K562 (cell line): ENCODE data around the gene LRRC75A. TPM values are rescaled to one million over a fixed set of nuclear protein-coding genes. Genes with fewer than 3 reads are reported as not detected.

Experiments used
- ATAC-seq: fragments of 200-7000 bp; cut with Tn5 transposase; 3 replicates; pipeline ENCODE4 v1.9.1; 2020; ENCODE audit warnings: moderate library complexity
- BruUV-seq: library from RNA; stranded (reverse); fragments of 400-500 nt; replicated peaks from 2 replicates; lab custom pipeline; 2021; lab: Mats Ljungman, UMichigan
- CTCF ChIA-PET: fragments of 300-600 bp; formaldehyde crosslinking; extraction: SDS; loops from one replicate; lab custom pipeline; 2021; ENCODE audit warnings: low intra/inter-chr PET ratio; lab: Yijun Ruan, JAX
- POLR2A ChIA-PET: fragments of 300-600, 350-650 bp; sonication (Branson Sonifier 250); formaldehyde crosslinking; extraction: SDS; loops from one replicate; lab custom pipeline; 2021; ENCODE audit warnings: antibody characterized with exemption, inconsistent platforms; lab: Yijun Ruan, JAX
- DNase-seq, 4 experiments: peaks; one replicate each; pipeline versions ENCODE4 v3.0.0 to v3.0.0-alpha.2; 2011 to 2018; ENCODE audit warnings: low spot score in 3 of 4, mixed read lengths in 3 of 4; ENCODE audit errors: extremely low read depth in 1 of 4
- FAIRE-seq: peaks from 2 replicates; lab custom pipeline; 2011; peaks lifted over from hg19 to GRCh38; lab: Jason Lieb, UNC
- H2AFZ ChIP-seq: 2 replicates; pipeline ENCODE4 v1.6.0; 2011; ENCODE audit warnings: low read depth, low read length, control low read depth, inconsistent platforms
- H3K27ac ChIP-seq: fragments of 200-600 bp; 3 replicates; pipeline ENCODE4 v1.8.0; 2011; ENCODE audit warnings: low read depth, mild to moderate bottlenecking, control low read depth, inconsistent platforms, low read length, moderate library complexity, mixed read lengths; ENCODE audit errors: extremely low read depth
- H3K27me3 ChIP-seq, 2 experiments: fragments of 300-600 bp in 1 of 2; 2 replicates in 1 of 2; 3 replicates in 1 of 2; pipeline versions ENCODE4 v1.6.0 to v1.8.0; 2011; ENCODE audit warnings: inconsistent platforms in 2 of 2, low read length in 2 of 2, mild to moderate bottlenecking in 1 of 2, mixed read lengths in 1 of 2, moderate library complexity in 1 of 2; ENCODE audit not compliant: control insufficient read depth in 2 of 2, insufficient read depth in 2 of 2
- H3K36me3 ChIP-seq: fragments of 300-600 bp; 3 replicates; pipeline ENCODE4 v1.8.0; 2011; ENCODE audit warnings: mild to moderate bottlenecking, low read length, inconsistent platforms; ENCODE audit not compliant: control insufficient read depth, insufficient read depth
- H3K4me1 ChIP-seq, 2 experiments: fragments of 200-600 bp in 1 of 2; replicated peaks in 1 of 2; 2 replicates in 1 of 2; 3 replicates in 1 of 2; pipeline versions ENCODE4 v1.5.1 to v1.8.0; 2011; ENCODE audit warnings: inconsistent platforms in 2 of 2, low read length in 2 of 2, mild to moderate bottlenecking in 1 of 2, mixed read lengths in 1 of 2, moderate library complexity in 1 of 2; ENCODE audit not compliant: control insufficient read depth in 2 of 2, insufficient read depth in 2 of 2
- H3K4me2 ChIP-seq: 2 replicates; pipeline ENCODE4 v1.6.1; 2011; ENCODE audit warnings: low read length, control low read depth, inconsistent platforms, mixed read lengths; ENCODE audit not compliant: insufficient read depth
- H3K4me3 ChIP-seq: fragments of 200-600 bp; sonication (generic), shearing (Covaris generic); 2 replicates; pipeline ENCODE4 v1.5.1; 2016; ENCODE audit warnings: control low read depth, inconsistent platforms
- H3K79me2 ChIP-seq: fragments of 200-600 bp; 3 replicates; pipeline ENCODE4 v1.8.0; 2011; ENCODE audit warnings: low read length, inconsistent platforms; ENCODE audit not compliant: control insufficient read depth, insufficient read depth
- H3K9ac ChIP-seq, 2 experiments: 2 replicates each; pipeline versions ENCODE4 v1.6.0 to v1.6.1; 2011; ENCODE audit warnings: low read depth in 2 of 2, low read length in 2 of 2, control low read depth in 1 of 2, inconsistent platforms in 1 of 2, mild to moderate bottlenecking in 1 of 2, mixed read lengths in 1 of 2; ENCODE audit not compliant: insufficient read depth in 1 of 2
- H3K9me1 ChIP-seq: one replicate; pipeline ENCODE4 v1.6.0; 2011; ENCODE audit warnings: inconsistent platforms, mild to moderate bottlenecking, low read length, moderate library complexity; ENCODE audit not compliant: control insufficient read depth, insufficient read depth
- H3K9me3 ChIP-seq: replicated peaks from 2 replicates; pipeline ENCODE4 v1.5.1; 2011; ENCODE audit warnings: low read depth, low read length, inconsistent platforms; ENCODE audit not compliant: control insufficient read depth, insufficient read depth
- H4K20me1 ChIP-seq: replicated peaks from 2 replicates; pipeline ENCODE4 v1.6.1; 2011; ENCODE audit warnings: low read length, inconsistent platforms, mixed read lengths; ENCODE audit not compliant: control insufficient read depth, insufficient read depth
- CXXC5 ChIP-seq: fragments of 250-450 bp; sonication (Bioruptor Pico); IDR thresholded peaks from 2 replicates; pipeline ENCODE4 v1.8.0; 2022; ENCODE audit warnings: inconsistent platforms, mild to moderate bottlenecking, moderate library complexity
- ESRRA ChIP-seq: fragments of 450-650 bp; IDR thresholded peaks from 2 replicates; pipeline ENCODE4 v1.6.1; 2014; ENCODE audit warnings: low read depth, mild to moderate bottlenecking, moderate library complexity, borderline replicate concordance
- HCFC1 ChIP-seq: IDR thresholded peaks from 2 replicates; pipeline ENCODE4 v1.6.1; 2012; ENCODE audit warnings: low read depth, low read length, improper control_type of control experiment
- JUNB ChIP-seq: fragments of 450-650 bp; formaldehyde crosslinking; conservative IDR thresholded peaks from 2 replicates; pipeline ENCODE4 v1.4.0; 2020; ENCODE audit warnings: mild to moderate bottlenecking
- MAFF ChIP-seq: IDR thresholded peaks from 2 replicates; pipeline ENCODE4 v1.6.1; 2012; ENCODE audit warnings: low read length, improper control_type of control experiment
- PTRF ChIP-seq: fragments of 450-650 bp; IDR thresholded peaks from 2 replicates; pipeline ENCODE4 v1.6.1; 2016; ENCODE audit warnings: mild to moderate bottlenecking, missing genetic modification characterization, missing compliant biosample characterization
- RBM34 ChIP-seq: fragments of 200-400 bp; formaldehyde crosslinking; IDR thresholded peaks from 2 replicates; pipeline ENCODE4 v1.6.1; 2018; ENCODE audit warnings: low read length, borderline replicate concordance; ENCODE audit not compliant: insufficient read depth
- TCF3 ChIP-seq: sonication (generic); formaldehyde crosslinking; IDR thresholded peaks from 2 replicates; pipeline ENCODE4 v1.4.0; 2020; ENCODE audit warnings: mild to moderate bottlenecking, missing genetic modification reagents
- ZFX ChIP-seq: sonication (generic); formaldehyde crosslinking; IDR thresholded peaks from 2 replicates; pipeline ENCODE4 v1.8.0; 2022; ENCODE audit warnings: mild to moderate bottlenecking, missing genetic modification reagents, moderate library complexity
- ZNF124 ChIP-seq: sonication (generic); formaldehyde crosslinking; IDR thresholded peaks from 2 replicates; pipeline ENCODE4 v1.8.1; 2022; ENCODE audit warnings: missing genetic modification reagents
- WGBS: fragments of 100-300 bp; shearing (Covaris generic); methylation state at CpG from one replicate; pipeline ENCODE4 v1.1.6; 2016; ENCODE audit warnings: low coverage, mixed read lengths; ENCODE audit not compliant: insufficient coverage; ENCODE audit errors: missing lambda C conversion rate; 5-methylcytosine and 5-hydroxymethylcytosine counted together
- in situ Hi-C: fragments of 300-500 bp; cut with MboI; formaldehyde crosslinking; loops from 4 replicates; pipeline ENCODE4 v1.15.0; 2018; ENCODE audit warnings: inconsistent platforms, mixed read lengths
- intact Hi-C: fragments of 100-400 bp; cut with micrococcal nuclease; formaldehyde crosslinking; loops from 2 replicates; pipeline ENCODE4 v1.14.2; 2022
- polyA plus RNA-seq, 8 experiments: library from polyadenylated mRNA; depleted of rRNA in 4 of 8; stranded (reverse) in 5 of 8; unstranded in 3 of 8; fragments of >200 nt; fragmentation: Nextera tagmentation in 2 of 8; fragmentation: Illumina TruSeq in 1 of 8; extraction: Ambion mirVana in 2 of 8; extraction: Trizol in 1 of 8; gene quantifications; 2 replicates each; pipeline versions ENCODE4 v1.2.1 to v1.2.3, GENCODE V29; 2011 to 2014; ENCODE audit warnings: inconsistent platforms in 1 of 8, missing spikeins in 1 of 8
- total RNA-seq, 7 experiments: library from RNA; depleted of rRNA in 6 of 7; stranded (reverse); fragments of >200 nt in 6 of 7; fragmentation: Illumina TruSeq in 2 of 7; extraction: Trizol in 2 of 7; gene quantifications; 2 replicates each; pipeline versions ENCODE4 v1.2.1 to v1.2.3, GENCODE V29; 2011 to 2021; ENCODE audit warnings: low replicate concordance in 1 of 7

LRRC75A gene
- total and polyA plus RNA-seq, 9 of the 15 experiments (the other 6 are each of a cell fraction or from before 2014, with no cell fraction given): 0.04 to 0.34 (median 0.08) TPM; not detected in 5

GRCh38 chr17:16453493-16453851 lies 38.5 kb downstream of the LRRC75A start:
- Histone ChIP-seq H3K27ac (no peak overlapping the region), H3K9ac (no peak overlapping the region), H2AFZ (no peak overlapping the region), H3K79me2 (no peaks in the 10 kb centered on the region), H3K9me1 (no peaks in the 10 kb centered on the region), H3K36me3 (peaks cover 29% of the 10 kb centered on the region; the same call in 2 of the 3 replicates), H3K4me2 (no peak overlapping the region), H3K4me3 (no peak overlapping the region), H3K4me1 (peaks cover 0 to 8% of the 10 kb centered on the region in 2 experiments; a peak in 2 of 5 replicates), H3K9me3 (no peaks in the 10 kb centered on the region), H4K20me1 (peaks cover 18% of the 10 kb centered on the region; the same call in 1 of the 2 replicates), H3K27me3 (no peaks in the 10 kb centered on the region)
- intact Hi-C loops (loop anchor here (2.0 to 10.0 kb wide), 2 partner anchors 67 to 89 kb away; no protein-coding TSS in a partner anchor), in situ Hi-C loops (loop anchor here (5.0 kb wide), 1 partner anchor 74 kb away; no protein-coding TSS in a partner anchor)
- ChIA-PET CTCF (interaction anchor here (0.6 to 1.9 kb wide), 2 partner anchors 64 to 68 kb away, joined by 3 to 7 read pairs; no protein-coding TSS in a partner anchor), POLR2A (interaction anchor here (0.6 to 4.5 kb wide), 2 partner anchors 13 to 190 kb away, joined by 3 to 31 read pairs; no protein-coding TSS in a partner anchor)
- BruUV-seq: no TSS peak
- no peak for ATAC-seq
- no peak for FAIRE-seq
- 89% methylated on average over 4 of the region's 4 CpGs for WGBS
- TF ChIP-seq RBM34 (no peak), HCFC1 (no peak), CXXC5 (CRISPR knock-in tag) (no peak), ZNF124 (no peak), TCF3 (CRISPR knock-in tag) (no peak), JUNB (no peak), ZFX (CRISPR knock-in tag) (no peak), PTRF (tag) (no peak), MAFF (no peak), ESRRA (no peak)
- no peak for DNase-seq
